HEK293 (cell line): ENCODE results near the gene DHX8.

Source experiments
- CTCF ChIA-PET: fragments of 350-600 bp; formaldehyde crosslinking; extraction: SDS; loops from one replicate; lab custom pipeline; 2021; ENCODE audit warnings: antibody characterized with exemption; lab: Yijun Ruan, JAX
- POLR2A ChIA-PET: fragments of 300-600 bp; formaldehyde crosslinking; extraction: SDS; loops from one replicate; lab custom pipeline; 2020; ENCODE audit warnings: antibody characterized with exemption, inconsistent platforms; lab: Yijun Ruan, JAX
- H3K27ac ChIP-seq: fragments of 200-500 bp; sonication (Bioruptor generic); 2 replicates; pipeline ENCODE4 v1.5.1; 2014; ENCODE audit warnings: low read depth, low read length, control low read depth, inconsistent platforms; ENCODE audit errors: extremely low read depth
- H3K36me3 ChIP-seq, 2 experiments: fragments of 200-500 bp in 1 of 2; sonication (Bioruptor generic) in 1 of 2; 1 replicate in 1 of 2; 2 replicates in 1 of 2; pipeline ENCODE4 v1.5.1; 2014 to 2017; ENCODE audit warnings: inconsistent platforms in 2 of 2, low read length in 2 of 2; ENCODE audit not compliant: control insufficient read depth in 2 of 2, insufficient read depth in 1 of 2
- H3K4me1 ChIP-seq: fragments of 200-500 bp; sonication (Bioruptor generic); 2 replicates; pipeline ENCODE4 v1.5.1; 2014; ENCODE audit warnings: mild to moderate bottlenecking, low read length, inconsistent platforms; ENCODE audit not compliant: control insufficient read depth, insufficient read depth
- H3K4me3 ChIP-seq: 2 replicates; pipeline ENCODE4 v1.5.1; 2011; ENCODE audit warnings: low read depth, mild to moderate bottlenecking, control low read depth, low read length, moderate library complexity
- H3K9me3 ChIP-seq: fragments of 200-500 bp; sonication (Bioruptor generic); 2 replicates; pipeline ENCODE4 v1.5.1; 2014; ENCODE audit warnings: low read depth, low read length, inconsistent platforms; ENCODE audit not compliant: control insufficient read depth, insufficient read depth
- HOXA7 ChIP-seq: sonication (generic); formaldehyde crosslinking; IDR thresholded peaks from 2 replicates; pipeline ENCODE4 v1.8.1; 2022; ENCODE audit warnings: missing genetic modification reagents, borderline replicate concordance
- SETDB1 ChIP-seq: IDR thresholded peaks from one replicate; pipeline ENCODE4 v1.6.1; 2017; ENCODE audit warnings: mild to moderate bottlenecking, low read length, moderate library complexity, mixed read lengths; ENCODE audit not compliant: insufficient read length
- TCF7L2 ChIP-seq: IDR thresholded peaks from 2 replicates; pipeline ENCODE4 v1.6.1; 2011; ENCODE audit warnings: low read depth, mild to moderate bottlenecking, inconsistent platforms, low read length, moderate library complexity, borderline replicate concordance
- ZBTB48 ChIP-seq: fragments of 450-650 bp; formaldehyde crosslinking; IDR thresholded peaks from 2 replicates; pipeline ENCODE4 v1.5.1; 2016; ENCODE audit warnings: missing biosample characterization, missing genetic modification characterization
- ZNF155 ChIP-seq: fragments of 450-650 bp; formaldehyde crosslinking; IDR thresholded peaks from 2 replicates; pipeline ENCODE4 v1.5.1; 2016; ENCODE audit warnings: missing biosample characterization, missing genetic modification characterization
- ZNF24 ChIP-seq: fragments of 450-650 bp; formaldehyde crosslinking; IDR thresholded peaks from 2 replicates; pipeline ENCODE4 v1.5.1; 2016; ENCODE audit warnings: missing biosample characterization, missing genetic modification characterization
- ZNF433 ChIP-seq: fragments of 450-650 bp; formaldehyde crosslinking; IDR thresholded peaks from 2 replicates; pipeline ENCODE4 v1.5.1; 2016; ENCODE audit warnings: missing biosample characterization, missing genetic modification characterization, low read depth
- ZNF514 ChIP-seq: fragments of 450-650 bp; formaldehyde crosslinking; IDR thresholded peaks from 2 replicates; pipeline ENCODE4 v1.5.1; 2016; ENCODE audit warnings: missing biosample characterization, missing genetic modification characterization
- ZNF549 ChIP-seq: fragments of 450-650 bp; IDR thresholded peaks from 2 replicates; pipeline ENCODE4 v1.5.1; 2018; ENCODE audit warnings: missing biosample characterization, missing genetic modification characterization, mild to moderate bottlenecking, inconsistent platforms, moderate library complexity
- ZNF610 ChIP-seq: fragments of 450-650 bp; formaldehyde crosslinking; IDR thresholded peaks from 2 replicates; pipeline ENCODE4 v1.5.1; 2016; ENCODE audit warnings: missing biosample characterization, missing genetic modification characterization, borderline replicate concordance
- ZNF701 ChIP-seq: fragments of 450-650 bp; formaldehyde crosslinking; IDR thresholded peaks from 2 replicates; pipeline ENCODE4 v1.5.1; 2016; ENCODE audit warnings: missing biosample characterization, missing genetic modification characterization
- ZNF747 ChIP-seq: fragments of 450-650 bp; formaldehyde crosslinking; IDR thresholded peaks from 2 replicates; pipeline ENCODE4 v1.5.1; 2016; ENCODE audit warnings: missing biosample characterization, missing genetic modification characterization
- ZNF785 ChIP-seq: fragments of 450-650 bp; formaldehyde crosslinking; IDR thresholded peaks from 2 replicates; pipeline ENCODE4 v1.5.1; 2016; ENCODE audit warnings: missing biosample characterization, missing genetic modification characterization
- ZNF792 ChIP-seq: fragments of 450-650 bp; formaldehyde crosslinking; IDR thresholded peaks from 2 replicates; pipeline ENCODE4 v1.5.1; 2016; ENCODE audit warnings: missing biosample characterization, missing genetic modification characterization
- ZSCAN16 ChIP-seq: fragments of 450-650 bp; formaldehyde crosslinking; IDR thresholded peaks from 2 replicates; pipeline ENCODE4 v1.5.1; 2016; ENCODE audit warnings: missing biosample characterization, missing genetic modification characterization
- TF ChIP-seq, protein P1 (sequence below): fragments of 450-650 bp; formaldehyde crosslinking; conservative IDR thresholded peaks from 2 replicates; pipeline ENCODE4 v1.5.1; 2016; ENCODE audit warnings: low read depth, missing biosample characterization, missing genetic modification characterization
- TF ChIP-seq, protein P2 (sequence below): IDR thresholded peaks from 2 replicates; pipeline ENCODE4 v1.6.1; 2011; ENCODE audit warnings: mild to moderate bottlenecking, low read depth, low read length, borderline replicate concordance
- TF ChIP-seq, protein P3 (sequence below): fragments of 450-650 bp; formaldehyde crosslinking; IDR thresholded peaks from 2 replicates; pipeline ENCODE4 v1.5.1; 2016; ENCODE audit warnings: missing biosample characterization, missing genetic modification characterization
- TF ChIP-seq, protein P4 (sequence below): fragments of 450-650 bp; formaldehyde crosslinking; IDR thresholded peaks from 2 replicates; pipeline ENCODE4 v1.5.1; 2017; ENCODE audit warnings: missing biosample characterization, missing genetic modification characterization
- TF ChIP-seq, protein P5 (sequence below): fragments of 450-650 bp; IDR thresholded peaks from 2 replicates; pipeline ENCODE4 v1.5.1; 2018; ENCODE audit warnings: missing biosample characterization, missing genetic modification characterization
- TF ChIP-seq, protein P6 (sequence below): fragments of 450-650 bp; formaldehyde crosslinking; IDR thresholded peaks from 2 replicates; pipeline ENCODE4 v1.5.1; 2017; ENCODE audit warnings: missing biosample characterization, missing genetic modification characterization
- TF ChIP-seq, protein P7 (sequence below): fragments of 450-650 bp; formaldehyde crosslinking; IDR thresholded peaks from 2 replicates; pipeline ENCODE4 v1.5.1; 2016; ENCODE audit warnings: missing biosample characterization, missing genetic modification characterization

DHX8 gene

DNA sequence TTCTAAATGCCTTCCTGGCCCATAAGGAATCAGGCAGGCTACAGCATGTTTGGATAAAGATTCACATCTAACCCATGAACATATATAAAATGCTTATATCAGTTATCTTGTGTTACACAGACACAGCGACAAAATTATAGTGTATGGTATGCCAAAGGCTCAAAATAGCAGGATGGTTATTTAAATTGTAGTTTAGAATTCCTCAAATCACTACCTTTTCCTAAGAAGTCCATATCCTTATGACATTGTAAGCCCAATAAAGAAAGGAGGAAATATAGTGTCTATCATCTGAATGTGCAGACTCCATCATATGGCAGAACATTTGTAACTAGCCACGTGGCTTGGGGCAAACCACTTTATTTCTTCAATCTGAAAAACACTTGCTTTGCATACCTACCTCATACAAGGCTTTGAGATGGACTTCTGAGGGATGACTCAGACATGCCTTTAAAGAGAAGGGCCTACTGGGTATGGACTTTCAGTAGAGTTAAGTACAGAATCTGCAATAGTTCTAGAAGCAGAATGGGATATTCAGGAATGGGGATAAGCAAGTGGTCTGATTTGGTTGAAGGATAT lies 12.1 kb upstream of the DHX8 start (continued):
- TF ChIP-seq, protein P1, sequence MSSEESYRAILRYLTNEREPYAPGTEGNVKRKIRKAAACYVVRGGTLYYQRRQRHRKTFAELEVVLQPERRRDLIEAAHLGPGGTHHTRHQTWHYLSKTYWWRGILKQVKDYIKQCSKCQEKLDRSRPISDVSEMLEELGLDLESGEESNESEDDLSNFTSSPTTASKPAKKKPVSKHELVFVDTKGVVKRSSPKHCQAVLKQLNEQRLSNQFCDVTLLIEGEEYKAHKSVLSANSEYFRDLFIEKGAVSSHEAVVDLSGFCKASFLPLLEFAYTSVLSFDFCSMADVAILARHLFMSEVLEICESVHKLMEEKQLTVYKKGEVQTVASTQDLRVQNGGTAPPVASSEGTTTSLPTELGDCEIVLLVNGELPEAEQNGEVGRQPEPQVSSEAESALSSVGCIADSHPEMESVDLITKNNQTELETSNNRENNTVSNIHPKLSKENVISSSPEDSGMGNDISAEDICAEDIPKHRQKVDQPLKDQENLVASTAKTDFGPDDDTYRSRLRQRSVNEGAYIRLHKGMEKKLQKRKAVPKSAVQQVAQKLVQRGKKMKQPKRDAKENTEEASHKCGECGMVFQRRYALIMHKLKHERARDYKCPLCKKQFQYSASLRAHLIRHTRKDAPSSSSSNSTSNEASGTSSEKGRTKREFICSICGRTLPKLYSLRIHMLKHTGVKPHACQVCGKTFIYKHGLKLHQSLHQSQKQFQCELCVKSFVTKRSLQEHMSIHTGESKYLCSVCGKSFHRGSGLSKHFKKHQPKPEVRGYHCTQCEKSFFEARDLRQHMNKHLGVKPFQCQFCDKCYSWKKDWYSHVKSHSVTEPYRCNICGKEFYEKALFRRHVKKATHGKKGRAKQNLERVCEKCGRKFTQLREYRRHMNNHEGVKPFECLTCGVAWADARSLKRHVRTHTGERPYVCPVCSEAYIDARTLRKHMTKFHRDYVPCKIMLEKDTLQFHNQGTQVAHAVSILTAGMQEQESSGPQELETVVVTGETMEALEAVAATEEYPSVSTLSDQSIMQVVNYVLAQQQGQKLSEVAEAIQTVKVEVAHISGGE, result no peak
- TF ChIP-seq ZNF514 (no peak), HOXA7 (CRISPR knock-in tag) (no peak), ZNF785 (tag by site-specific recombination) (no peak), ZNF610 (tag by site-specific recombination) (no peak)
- TF ChIP-seq, protein P2, sequence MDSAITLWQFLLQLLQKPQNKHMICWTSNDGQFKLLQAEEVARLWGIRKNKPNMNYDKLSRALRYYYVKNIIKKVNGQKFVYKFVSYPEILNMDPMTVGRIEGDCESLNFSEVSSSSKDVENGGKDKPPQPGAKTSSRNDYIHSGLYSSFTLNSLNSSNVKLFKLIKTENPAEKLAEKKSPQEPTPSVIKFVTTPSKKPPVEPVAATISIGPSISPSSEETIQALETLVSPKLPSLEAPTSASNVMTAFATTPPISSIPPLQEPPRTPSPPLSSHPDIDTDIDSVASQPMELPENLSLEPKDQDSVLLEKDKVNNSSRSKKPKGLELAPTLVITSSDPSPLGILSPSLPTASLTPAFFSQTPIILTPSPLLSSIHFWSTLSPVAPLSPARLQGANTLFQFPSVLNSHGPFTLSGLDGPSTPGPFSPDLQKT, result no peak
- TF ChIP-seq, protein P3, sequence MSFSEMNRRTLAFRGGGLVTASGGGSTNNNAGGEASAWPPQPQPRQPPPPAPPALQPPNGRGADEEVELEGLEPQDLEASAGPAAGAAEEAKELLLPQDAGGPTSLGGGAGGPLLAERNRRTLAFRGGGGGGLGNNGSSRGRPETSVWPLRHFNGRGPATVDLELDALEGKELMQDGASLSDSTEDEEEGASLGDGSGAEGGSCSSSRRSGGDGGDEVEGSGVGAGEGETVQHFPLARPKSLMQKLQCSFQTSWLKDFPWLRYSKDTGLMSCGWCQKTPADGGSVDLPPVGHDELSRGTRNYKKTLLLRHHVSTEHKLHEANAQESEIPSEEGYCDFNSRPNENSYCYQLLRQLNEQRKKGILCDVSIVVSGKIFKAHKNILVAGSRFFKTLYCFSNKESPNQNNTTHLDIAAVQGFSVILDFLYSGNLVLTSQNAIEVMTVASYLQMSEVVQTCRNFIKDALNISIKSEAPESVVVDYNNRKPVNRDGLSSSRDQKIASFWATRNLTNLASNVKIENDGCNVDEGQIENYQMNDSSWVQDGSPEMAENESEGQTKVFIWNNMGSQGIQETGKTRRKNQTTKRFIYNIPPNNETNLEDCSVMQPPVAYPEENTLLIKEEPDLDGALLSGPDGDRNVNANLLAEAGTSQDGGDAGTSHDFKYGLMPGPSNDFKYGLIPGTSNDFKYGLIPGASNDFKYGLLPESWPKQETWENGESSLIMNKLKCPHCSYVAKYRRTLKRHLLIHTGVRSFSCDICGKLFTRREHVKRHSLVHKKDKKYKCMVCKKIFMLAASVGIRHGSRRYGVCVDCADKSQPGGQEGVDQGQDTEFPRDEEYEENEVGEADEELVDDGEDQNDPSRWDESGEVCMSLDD (tag by site-specific recombination), result no peak

DNA sequence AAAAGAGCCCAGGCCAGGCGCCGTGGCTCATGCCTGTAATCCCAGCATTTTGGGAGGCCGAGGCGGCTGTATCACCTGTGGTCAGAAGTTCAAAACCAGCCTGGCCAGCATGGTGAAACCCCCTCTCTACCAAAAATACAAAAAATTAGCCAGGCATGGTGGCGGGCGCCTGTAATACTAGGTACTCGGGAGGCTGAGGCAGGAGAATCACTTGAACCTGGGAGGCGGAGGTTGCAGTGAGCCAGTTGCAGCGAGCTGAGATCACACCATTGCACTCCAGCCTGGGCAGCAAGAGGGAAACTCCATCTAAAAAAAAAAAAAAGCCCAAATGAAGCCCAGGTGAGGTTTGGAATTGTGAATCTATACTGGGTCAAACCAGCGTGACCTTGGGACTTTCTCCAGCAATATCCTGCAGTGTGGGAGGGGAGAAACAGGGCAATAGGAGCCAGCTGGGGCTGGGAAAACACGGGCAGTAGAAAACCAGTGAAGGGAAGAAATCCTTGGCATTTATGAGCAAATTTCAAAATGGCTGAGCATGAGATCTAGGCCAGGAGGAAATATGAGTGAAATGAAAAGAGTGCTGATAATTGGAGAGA lies 8.2 kb upstream of the DHX8 start:
- H3K27ac ChIP-seq, result no peak overlapping the region
- ChIA-PET CTCF (interaction anchor here (0.6 to 1.4 kb wide), 3 partner anchors 15 to 82 kb away, joined by 3 to 4 read pairs (median 4); no protein-coding TSS in a partner anchor), POLR2A (interaction anchor here (0.8 kb wide), 1 partner anchor 77 kb away, joined by 4 read pairs; the partner anchor contains the start of gene ARL4D)
- H3K4me1 ChIP-seq, result peaks cover 3% of the 10 kb centered on the region; the same call in 1 of the 2 replicates
- no peak overlapping the region for H3K4me3 ChIP-seq
- H3K36me3 ChIP-seq, result no peaks in the 10 kb centered on the region
- no peak for TF ChIP-seq ZNF24
- no peak for TF ChIP-seq ZNF549
- no peak for TF ChIP-seq ZNF155 (tag by site-specific recombination)
- TF ChIP-seq ZNF792 (tag by site-specific recombination), result no peak
- no peak for TF ChIP-seq ZNF747 (tag by site-specific recombination)
- no peak for TF ChIP-seq ZNF433
- TF ChIP-seq TCF7L2, result no peak
- TF ChIP-seq, protein P4, sequence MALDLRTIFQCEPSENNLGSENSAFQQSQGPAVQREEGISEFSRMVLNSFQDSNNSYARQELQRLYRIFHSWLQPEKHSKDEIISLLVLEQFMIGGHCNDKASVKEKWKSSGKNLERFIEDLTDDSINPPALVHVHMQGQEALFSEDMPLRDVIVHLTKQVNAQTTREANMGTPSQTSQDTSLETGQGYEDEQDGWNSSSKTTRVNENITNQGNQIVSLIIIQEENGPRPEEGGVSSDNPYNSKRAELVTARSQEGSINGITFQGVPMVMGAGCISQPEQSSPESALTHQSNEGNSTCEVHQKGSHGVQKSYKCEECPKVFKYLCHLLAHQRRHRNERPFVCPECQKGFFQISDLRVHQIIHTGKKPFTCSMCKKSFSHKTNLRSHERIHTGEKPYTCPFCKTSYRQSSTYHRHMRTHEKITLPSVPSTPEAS (tag by site-specific recombination), result no peak
- no peak for TF ChIP-seq SETDB1
- TF ChIP-seq HOXA7 (CRISPR knock-in tag), result no peak
- TF ChIP-seq ZNF701, result no peak
- no peak for TF ChIP-seq ZBTB48
- TF ChIP-seq, protein P5, sequence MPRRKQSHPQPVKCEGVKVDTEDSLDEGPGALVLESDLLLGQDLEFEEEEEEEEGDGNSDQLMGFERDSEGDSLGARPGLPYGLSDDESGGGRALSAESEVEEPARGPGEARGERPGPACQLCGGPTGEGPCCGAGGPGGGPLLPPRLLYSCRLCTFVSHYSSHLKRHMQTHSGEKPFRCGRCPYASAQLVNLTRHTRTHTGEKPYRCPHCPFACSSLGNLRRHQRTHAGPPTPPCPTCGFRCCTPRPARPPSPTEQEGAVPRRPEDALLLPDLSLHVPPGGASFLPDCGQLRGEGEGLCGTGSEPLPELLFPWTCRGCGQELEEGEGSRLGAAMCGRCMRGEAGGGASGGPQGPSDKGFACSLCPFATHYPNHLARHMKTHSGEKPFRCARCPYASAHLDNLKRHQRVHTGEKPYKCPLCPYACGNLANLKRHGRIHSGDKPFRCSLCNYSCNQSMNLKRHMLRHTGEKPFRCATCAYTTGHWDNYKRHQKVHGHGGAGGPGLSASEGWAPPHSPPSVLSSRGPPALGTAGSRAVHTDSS (tag by site-specific recombination), result no peak
- TF ChIP-seq, protein P6, sequence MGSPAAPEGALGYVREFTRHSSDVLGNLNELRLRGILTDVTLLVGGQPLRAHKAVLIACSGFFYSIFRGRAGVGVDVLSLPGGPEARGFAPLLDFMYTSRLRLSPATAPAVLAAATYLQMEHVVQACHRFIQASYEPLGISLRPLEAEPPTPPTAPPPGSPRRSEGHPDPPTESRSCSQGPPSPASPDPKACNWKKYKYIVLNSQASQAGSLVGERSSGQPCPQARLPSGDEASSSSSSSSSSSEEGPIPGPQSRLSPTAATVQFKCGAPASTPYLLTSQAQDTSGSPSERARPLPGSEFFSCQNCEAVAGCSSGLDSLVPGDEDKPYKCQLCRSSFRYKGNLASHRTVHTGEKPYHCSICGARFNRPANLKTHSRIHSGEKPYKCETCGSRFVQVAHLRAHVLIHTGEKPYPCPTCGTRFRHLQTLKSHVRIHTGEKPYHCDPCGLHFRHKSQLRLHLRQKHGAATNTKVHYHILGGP (tag by site-specific recombination), result no peak
- no peak for TF ChIP-seq ZSCAN16 (tag by site-specific recombination)
- TF ChIP-seq, protein P7, sequence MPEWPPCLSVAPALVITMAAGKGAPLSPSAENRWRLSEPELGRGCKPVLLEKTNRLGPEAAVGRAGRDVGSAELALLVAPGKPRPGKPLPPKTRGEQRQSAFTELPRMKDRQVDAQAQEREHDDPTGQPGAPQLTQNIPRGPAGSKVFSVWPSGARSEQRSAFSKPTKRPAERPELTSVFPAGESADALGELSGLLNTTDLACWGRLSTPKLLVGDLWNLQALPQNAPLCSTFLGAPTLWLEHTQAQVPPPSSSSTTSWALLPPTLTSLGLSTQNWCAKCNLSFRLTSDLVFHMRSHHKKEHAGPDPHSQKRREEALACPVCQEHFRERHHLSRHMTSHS, result no peak
- no peaks in the 10 kb centered on the region for H3K9me3 ChIP-seq
